ENCODE results near the gene CDYL.

Gene CDYL

DNA sequence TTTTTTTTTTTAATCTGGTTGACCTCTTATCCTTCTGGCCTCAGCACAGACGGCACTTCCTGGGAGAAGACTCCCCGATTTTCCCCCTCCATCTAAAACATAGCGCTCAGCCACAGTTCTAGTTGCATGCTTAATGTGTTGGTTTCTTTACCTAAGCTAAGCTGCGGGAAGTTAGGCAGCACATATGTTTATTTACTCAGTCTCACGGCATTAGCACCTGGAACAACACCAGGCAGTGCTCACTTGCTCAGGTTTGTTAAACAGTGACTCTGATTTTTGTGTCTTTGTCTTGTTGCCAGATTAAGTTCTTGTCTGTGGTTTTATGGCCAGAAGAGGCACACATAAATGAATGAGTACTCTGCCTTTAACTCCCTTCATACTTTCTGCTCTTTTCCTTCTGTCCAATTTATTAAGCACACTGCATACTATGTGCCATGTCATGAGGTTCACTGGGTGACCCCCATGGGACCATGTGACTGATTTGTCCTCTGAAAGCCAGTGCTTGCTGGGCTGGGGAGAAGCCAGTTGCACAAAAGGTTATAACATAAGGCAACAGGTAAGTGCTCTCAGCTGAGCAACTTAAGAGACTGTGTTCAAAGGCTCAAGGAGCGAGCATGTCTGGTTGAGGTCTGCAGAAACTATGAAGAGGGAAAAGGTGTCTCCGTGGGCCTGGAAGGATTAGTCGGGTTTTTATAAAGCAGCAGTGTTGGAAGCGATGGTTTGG, 134.0 kb downstream of the CDYL start:
- no peak for DNase-seq

DNA sequence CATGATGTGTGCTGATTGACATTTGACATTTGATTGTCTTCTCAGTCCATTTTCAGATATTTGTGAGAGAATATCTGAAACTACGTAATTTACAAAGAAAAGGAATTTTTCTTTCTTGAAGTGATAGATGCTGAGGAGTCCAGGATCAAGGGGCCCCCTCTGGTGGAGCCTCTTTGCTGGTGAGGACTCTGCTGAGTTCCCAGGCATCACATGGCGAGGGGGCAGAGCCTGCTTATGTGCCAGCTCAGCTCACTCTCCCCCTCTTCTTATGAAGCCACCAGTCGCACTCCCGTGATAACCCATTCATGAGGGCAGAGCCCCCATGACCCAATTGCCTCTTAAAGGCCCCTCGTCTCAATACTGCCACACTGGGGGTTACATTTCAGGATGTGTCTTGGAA, 136.4 kb downstream of the CDYL start:
- DNase-seq = no peak

DNA sequence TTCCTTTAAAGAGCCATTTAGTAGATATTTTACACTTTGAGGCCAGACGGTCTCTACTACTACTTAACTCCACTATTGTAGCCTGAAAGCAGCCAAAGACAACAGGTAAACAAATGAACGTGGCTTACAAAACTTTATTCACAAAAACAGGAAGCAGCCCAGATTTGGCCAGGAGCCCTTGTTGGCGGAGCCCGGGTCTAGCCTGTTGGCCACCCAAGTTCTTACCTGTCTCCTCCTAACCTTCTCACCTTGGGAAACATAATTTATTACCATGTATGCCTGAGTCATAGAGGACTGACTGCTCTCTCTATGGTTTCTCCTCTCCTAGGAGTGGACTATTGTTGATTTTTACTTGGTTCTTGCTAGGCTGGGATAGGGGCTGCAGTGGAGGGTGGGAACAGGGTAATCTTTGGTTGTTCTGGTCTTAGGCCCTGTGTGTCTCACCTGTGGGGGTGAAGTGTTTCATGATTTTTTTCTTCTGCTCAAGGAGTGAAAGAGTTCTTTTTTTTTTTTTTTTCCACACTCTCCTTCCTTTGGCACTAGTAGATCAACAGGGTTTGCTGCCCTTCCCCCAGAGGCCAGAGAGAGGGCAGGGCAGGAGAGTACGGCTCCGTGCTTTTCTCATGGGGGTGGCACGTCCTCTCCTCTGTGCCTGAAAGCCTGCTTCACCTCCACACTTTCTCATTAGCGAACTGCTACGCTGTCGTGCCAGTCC, 137.7 kb downstream of the CDYL start:
- no peak for DNase-seq

DNA sequence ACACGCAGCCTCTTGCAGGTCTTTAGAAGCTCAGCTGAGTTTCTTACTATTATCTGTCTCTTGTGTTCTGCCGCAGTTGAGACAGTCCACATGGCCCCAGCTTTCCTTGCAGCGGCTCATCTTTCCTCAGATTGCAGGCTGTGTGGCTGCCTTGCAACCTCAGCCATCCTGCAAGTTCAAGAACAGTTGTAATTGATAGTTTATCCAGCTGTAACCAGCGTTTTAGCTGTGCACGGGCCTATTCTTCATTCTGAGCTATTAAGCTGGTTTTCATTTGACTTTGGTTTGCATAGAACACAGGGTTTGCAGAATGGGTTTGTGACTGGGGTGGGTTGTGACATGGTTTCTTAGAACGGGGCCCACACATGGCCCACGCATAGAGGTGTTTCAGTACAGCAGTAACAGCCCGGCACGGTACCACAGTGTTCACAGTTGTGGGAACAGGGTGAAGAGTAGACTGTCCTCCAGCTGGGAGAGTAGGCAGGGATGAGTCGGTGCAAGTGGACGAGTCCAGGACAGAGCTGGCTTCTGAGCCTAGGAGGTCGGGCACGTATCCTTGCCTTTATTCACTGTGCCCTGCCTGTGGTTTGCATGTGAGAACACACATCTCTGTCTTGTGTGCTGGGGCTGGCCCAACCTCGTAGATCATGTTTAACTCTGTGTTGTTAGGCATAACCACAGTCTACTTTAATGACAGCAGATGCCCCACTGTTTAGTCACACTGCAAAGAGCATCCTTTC, 138.4 kb downstream of the CDYL start:
- no peak for DNase-seq

DNA sequence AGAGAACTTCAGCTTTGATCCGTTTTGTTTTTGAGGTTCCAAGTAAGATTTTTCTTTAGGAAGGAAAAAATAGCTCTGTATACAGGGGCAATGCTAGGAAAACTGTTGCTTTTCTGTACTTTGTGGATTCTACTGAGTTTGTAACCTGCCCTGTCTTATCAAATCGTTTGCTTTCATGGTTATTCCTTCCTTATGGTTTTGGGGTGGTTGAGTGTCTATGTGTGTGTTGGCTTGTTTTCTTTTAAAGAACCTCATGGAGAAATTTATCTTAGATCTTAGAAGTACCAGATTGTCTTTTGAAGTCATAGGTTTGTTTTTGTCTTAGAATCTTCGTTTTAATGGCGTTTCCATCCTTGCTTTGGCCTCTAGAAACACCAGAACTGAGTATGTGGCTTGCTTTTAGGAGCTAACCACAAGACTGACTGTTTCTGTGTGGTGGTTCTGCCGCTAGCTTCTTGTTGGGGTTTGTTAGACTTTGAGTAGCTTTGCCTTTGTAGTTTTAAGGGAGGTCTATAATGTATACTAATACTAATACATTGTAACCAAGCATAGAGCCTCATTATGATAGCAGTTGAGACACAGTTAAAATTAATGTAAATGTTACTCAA, 140.9 kb downstream of the CDYL start:
- DNase-seq = no peak

DNA sequence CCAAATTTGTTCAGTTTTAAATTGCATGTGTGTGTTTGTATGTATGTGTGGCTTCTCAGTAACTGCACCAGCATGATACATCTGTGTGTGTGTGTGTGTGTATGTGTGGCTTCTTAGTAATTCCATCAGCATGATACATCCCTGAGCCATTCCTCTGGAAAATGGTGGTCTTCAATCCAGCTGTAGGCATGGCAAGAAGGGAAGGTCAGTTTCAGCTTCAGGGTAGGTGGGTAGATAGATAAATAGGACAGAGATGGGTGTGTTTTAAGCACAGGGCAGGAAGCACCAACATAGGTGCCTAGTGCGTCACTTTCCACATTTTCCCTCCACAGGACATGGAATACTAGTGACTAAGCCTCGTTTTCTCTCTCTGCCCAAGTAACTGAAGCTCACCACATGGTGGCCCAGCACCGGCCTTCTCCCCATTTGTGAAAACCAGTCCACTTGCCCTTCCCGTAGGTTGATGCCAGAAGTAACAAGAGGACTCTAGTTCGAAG, 144.8 kb downstream of the CDYL start:
- DNase-seq = no peak

DNA sequence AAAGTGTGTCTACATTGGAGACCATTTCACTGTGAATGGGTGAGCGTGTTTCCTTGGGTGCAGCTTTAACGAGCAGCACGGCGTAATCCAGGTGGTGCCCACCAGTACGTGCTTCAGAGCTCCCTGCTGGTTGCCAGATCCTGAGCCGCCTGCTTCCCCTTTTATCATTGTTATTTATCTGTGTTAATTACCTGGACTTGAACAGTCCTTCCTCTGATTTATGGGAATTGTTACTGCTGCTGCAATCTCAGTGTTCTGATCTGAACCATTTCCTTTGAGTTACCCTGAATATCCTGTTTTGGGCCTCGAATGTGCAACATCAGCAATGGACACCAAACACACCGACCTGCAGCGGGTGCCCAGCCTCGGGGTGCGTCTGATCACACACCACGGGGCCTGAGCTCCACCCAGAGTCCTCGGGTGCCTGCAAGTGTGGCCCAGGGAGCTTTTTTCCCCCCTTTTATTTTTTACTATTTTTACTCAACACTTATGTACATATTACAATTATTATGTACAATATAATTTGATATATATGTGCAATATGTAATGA, 146.4 kb downstream of the CDYL start:
- DNase-seq = no peak

DNA sequence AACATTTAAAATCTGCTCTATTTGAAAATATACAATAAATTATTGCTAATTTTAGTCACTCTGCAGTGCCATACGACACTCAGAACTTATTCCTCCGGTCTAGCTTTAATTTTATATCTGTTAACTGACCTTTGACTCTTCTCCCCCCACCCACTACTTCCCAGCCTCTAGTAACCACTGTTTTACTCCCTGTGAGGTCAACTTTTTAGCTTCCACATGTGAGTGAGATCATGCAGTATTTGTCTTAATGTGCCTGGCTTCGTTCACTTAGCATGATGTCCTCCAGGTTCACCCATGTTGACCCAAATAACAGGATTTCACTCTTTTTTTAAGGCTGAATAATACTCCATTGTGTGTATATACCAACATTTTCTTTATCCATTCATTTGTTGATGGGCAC, 146.9 kb downstream of the CDYL start:
- no peak for DNase-seq

DNA sequence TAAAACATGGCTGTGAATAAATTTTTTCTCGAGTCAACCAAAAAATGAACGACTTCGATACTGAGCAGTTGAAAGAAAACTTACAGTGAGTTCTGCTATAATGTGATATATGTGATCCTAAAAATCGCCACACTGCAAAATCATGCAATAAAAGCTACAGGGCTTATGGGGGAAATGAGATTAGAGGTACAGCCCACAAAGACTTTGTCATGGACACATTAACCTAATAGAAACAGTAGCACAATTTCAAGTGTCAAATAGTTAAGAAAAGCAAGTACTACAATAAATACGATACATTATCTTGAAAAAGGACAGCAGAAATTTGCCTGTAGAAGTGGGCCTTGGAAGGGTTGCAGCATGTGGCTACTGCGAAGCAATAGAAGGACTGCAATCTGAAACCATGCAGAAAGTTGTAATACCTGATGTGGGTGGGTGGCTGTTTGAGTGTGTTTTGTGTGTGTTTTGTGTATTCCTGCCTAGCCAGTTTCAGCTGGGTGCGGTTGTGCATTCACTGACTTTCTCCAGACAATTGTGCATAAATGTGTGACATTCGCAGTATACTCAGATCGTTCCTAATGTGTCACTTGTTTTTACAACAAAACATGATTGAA, 148.6 kb downstream of the CDYL start:
- no peak for DNase-seq

DNA sequence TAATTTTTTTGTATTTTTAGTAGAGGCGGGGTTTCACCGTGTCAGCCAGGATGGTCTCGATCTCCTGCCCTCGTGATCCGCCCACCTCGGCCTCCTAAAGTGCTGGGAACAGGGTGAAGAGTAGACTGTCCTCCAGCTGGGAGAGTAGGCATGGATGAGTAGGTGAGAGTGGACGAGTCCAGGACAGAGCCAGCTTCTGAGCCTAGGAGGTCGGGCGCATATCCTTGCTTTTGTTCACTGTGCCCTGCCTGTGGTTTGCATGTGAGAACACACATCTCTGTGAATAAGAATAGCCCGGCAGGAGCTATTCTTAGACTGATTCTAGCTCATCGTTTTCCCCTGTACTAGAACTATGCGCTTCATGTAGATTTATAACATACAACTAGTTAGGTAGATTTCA, 149.4 kb downstream of the CDYL start:
- no peak for DNase-seq

DNA sequence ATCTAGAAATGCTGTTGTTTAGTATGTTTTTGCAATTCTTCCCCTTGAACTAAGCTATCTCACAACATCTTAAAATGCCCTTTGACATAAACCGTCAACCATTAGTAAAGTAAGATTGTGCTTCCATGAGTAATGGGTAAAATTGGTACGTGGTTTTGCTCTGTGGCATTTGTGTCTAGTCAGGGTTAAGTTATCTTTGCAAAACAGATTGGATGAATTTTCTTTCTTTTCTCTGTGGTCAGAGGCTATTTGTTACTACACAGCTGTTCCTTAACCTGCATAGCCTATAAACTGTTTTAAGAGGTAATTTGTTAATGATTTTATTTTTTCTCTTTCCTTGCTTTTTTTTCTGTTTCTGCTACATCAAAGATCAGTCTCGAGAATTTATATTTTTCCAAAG, 152.2 kb downstream of the CDYL start:
- DNase-seq = no peak

DNA sequence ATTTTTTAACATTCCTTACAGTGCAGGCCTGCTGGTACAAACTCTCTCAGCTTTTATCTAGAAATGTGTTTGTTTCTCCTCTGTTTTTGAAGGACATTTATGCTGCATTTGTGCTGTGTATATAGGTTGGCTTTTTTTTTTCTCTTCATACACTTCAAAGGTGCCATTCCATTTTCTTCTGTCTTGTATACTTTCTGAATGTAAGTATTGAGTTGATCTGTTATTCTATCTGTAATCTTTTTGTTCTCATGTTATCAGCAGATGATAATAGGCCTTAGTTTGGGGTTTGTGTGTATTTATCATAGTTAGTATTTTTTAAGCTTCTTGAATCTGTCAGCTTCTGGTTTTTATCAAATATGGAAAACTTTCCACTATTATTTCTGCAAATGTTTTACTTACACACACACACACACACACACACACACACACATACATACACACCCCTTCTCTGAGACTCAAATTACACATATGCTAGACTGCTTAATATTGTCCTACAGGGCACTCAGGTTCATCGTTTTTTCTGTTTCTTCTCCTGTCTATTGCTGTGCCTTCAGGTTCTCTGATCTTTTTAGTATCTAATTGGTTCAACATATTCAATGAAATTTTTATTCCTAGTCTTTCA, 153.0 kb downstream of the CDYL start:
- no peak for DNase-seq

DNA sequence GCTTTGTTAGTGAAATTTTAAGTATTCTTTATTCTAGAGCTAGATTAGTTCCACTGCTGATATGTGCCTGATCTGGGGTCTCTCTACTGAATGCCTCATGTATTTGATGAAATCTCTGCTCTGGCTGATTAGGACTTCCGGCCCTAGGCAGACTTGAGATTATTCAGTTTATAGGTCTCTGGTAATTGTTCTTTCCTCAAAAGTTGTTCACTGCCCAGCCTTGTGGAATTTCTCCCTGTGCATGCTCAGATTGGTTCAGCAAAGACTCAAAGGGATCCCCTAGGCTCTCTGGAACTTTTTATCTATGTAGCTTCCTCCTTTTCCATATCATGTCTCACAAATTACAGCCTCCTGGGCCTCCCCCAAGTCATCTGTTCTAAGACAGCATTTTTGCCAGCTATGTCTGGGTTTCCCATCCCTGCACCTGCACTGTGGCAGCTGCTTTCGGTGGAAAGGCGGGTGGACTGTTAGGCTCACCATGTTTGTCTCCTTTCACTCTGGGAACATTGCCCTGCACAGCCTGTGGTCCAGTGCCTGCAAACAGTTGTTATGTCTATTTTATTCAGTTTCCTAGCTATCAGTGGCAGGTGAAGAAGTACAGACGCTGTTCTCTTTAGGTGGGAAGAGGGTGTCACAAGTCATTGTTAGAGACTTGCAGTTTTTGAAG, 154.0 kb downstream of the CDYL start:
- no peak for DNase-seq

DNA sequence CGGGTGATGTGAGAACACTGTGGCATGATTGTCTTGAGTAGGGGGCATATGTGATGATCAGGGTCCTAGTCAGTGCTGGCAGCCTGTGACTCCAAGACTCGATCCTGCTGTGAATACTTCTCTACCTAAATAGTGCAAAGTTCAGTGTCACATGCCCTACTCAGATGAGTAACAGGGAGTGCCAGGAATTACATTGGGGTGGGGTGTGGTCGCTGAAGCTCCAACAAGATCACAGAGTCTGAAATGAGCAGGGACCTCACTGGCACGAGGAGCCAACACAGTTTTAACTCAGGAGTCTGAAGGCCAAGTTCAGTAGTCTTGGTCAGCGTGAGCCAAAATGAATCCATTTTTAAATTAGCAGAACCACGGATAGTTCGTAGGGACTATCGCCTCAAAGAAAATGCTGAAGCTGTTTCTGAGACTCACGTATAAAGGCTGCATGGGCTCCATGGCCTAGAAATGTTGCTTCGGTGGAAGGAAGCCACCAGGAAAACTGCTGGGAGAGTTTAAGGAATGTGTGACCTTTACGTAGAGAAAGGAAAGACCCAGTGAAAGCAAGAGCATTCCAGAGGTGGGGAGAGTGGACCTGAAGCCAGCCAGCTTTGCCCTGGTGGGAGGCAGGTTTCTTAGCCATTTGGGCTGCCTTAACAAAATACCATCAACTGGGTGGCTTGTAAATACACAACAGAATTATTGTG, 155.5 kb downstream of the CDYL start:
- no peak for DNase-seq

DNA sequence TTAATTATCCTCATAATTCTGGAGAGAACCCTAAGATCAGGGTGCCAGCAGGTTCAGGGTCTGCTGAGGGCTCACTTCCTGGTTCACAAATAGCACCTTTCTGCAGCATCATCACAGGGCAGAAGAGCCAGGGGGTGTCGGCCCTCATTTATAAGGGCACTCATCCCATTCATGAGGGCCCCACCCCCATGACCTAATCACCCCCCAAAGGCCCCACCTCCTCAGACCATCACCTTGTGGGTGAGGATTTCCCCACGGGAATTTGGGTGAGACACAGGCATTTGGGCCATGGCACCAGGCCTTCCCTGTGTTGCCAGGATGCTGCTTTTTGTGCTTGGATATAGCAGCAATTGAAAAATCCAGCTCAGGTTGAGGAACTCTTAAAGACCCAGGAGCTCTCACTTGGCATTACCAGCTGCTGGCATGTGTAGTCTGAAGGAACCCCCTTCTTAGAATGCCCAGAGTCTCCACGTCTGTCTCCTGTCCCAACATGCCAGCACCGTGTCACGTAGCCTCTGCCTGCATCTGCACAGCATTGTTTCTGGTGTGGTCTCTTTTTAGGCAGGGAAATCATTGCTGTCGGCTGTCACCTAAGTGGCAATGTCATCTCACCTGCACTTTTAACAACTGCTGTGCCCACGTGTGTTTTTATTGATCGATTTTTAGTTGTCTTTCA, 156.2 kb downstream of the CDYL start:
- DNase-seq = no peak

DNA sequence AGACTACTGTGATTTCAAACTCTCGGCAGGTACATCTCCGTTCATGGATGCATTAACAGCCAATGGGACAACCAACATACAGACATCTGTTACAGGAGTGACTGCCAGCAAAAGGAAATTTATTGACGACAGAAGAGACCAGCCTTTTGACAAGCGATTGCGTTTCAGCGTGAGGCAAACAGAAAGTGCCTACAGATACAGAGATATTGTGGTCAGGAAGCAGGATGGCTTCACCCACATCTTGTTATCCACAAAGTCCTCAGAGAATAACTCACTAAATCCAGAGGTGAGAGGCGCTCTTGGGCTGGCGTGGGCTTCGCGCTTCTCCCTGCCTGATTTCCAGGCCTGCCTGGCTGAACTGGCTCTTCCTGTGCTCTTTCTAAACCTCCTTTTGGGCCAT, 159.3 kb downstream of the CDYL start:
- no peak for DNase-seq

DNA sequence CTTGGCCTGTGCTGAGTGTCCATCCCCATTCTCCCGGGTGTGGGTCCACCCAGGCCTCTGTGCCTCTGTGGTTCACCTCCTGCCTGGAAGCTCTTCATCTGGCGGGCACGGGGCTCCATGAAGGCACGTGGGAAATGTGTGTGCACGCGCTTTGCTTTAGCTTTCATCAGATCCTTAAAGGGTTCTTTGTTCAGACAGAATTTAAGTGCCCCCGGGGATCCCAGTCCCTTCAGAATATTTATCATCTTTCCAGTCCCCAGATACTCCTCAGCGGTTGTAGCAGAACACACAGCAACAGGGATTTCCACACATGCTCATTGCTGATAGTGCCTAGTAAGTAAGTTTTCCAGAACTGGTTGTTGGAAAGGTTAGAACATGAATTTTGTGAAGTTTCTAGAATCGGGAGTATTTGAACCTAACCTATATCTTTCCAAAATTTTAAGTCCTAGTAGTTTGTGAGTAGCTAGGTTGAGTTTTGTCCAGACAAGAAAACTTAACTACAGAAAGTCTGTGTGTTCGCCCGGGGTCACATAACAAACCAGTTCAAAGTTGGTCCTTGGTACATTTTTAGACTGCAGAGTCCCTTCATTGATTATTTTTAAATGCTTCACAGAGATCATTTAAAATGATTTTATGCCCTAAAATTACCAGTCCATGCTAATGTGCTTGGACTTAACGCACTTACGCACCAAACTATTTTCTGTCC, 159.9 kb downstream of the CDYL start:
- no peak for DNase-seq

DNA sequence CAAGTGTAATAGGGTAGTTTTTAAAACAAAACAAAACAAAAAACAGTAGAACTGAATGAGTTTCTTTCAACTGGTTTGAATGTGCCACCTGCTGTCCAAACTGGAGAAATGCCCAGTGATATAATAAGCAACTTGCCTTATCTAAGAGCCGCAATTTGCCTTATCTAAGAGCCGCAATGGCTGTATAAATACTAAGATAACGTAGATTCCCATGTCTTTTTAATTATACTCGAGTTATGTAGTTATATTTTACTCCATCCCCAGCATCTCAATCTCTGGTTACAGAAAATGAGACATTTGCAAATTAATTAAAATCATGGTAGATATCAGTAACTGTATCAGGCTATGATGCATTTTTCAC, 160.5 kb downstream of the CDYL start:
- no peak for DNase-seq

DNA sequence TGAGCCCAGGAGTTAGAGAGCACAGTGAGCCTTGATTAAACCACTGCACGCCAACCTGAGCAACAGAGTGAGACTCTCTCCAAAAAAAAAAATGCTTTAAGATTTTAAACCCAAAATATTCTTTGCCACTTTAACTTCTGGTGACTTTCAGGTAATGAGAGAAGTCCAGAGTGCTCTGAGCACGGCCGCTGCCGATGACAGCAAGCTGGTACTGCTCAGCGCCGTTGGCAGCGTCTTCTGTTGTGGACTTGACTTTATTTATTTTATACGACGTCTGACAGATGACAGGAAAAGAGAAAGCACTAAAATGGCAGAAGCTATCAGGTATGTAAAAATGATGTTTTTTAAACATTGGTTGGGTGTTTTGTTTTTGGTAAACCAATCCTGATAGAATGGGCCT, 161.2 kb downstream of the CDYL start:
- no peak for DNase-seq

DNA sequence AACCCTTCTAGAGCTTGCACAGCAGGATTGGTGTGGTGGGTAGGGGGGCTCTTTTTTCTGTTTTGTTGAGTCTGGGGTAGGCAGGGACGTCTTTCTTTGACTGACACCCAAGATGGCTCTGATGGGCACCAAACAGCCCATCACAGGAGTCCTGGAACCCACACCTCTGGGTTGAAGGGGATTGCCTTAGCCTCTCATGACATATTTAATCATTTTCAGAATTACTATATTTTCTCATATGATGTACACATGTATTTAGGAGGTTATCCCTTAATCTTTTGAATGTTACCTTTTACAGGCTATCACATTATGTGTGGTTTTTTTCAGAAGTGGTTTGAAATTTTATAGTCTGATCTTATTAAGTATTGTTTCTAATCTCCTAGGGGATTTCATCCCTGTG, 163.0 kb downstream of the CDYL start:
- DNase-seq = no peak
